ENCODE measurements around the gene CD9. TPM values are rescaled to one million over a fixed set of nuclear protein-coding genes. Genes with fewer than 3 reads are reported as not detected.

The CD9 gene
- total RNA-seq, 1 donor from 2014 or later: 120 TPM

DNA sequence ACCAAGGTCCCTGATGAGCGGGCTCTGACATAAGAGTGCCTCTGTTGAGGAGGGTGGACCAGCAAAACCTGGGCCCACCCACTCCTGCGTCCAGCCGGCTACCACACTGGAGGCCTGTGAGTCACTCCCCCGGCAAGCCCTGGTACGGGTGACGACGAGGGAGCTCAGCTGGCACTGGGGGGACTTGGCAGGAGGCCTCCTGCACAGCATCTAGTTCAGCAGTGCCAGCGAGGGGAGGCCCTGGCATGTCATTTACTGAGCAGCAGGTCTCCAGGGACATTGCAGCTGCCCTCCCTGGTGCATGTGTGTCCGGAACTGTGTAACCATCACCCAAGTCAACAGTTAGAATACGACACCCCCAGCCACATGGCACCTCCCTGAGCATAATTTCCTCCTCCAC, 24.4 kb downstream of the CD9 start:
- Mint-ChIP-seq H3K9me3 (no peaks in the 10 kb centered on the region), H3K4me1 (ENCODE audit: unreplicated experiment) (peaks cover 47% of the 10 kb centered on the region), H3K4me3 (no peak overlapping the region), H3K27ac (peak overlapping the region; percentile 61), H3K36me3 (peaks cover 38% of the 10 kb centered on the region), H3K27me3 (peaks cover 6% of the 10 kb centered on the region)
- TF ChIP-seq, protein P1, sequence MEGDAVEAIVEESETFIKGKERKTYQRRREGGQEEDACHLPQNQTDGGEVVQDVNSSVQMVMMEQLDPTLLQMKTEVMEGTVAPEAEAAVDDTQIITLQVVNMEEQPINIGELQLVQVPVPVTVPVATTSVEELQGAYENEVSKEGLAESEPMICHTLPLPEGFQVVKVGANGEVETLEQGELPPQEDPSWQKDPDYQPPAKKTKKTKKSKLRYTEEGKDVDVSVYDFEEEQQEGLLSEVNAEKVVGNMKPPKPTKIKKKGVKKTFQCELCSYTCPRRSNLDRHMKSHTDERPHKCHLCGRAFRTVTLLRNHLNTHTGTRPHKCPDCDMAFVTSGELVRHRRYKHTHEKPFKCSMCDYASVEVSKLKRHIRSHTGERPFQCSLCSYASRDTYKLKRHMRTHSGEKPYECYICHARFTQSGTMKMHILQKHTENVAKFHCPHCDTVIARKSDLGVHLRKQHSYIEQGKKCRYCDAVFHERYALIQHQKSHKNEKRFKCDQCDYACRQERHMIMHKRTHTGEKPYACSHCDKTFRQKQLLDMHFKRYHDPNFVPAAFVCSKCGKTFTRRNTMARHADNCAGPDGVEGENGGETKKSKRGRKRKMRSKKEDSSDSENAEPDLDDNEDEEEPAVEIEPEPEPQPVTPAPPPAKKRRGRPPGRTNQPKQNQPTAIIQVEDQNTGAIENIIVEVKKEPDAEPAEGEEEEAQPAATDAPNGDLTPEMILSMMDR (conservative IDR thresholded peaks at IDR 0.05): no peak
- no peak for DNase-seq (ENCODE audit: extremely low spot score, unreplicated experiment)

DNA sequence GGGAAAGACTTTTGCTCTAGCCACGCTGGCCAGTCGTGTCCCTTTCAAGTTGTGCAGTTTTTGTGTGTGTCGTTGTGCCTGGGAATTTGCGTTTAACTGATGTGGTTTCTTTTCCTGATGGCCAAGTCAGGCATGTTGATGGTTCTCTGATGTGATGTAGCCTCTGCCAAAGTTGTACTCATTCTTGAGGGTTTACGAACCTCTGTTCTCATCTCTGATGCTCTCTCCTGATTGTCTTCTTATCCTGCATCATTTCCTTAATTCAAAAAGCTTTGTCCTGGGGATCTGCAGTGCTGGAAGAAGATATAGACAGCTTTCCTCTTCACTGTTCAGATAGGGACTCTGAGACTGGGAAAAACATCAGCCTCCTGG, 25.4 kb downstream of the CD9 start:
- H3K36me3 Mint-ChIP-seq: peaks cover 30% of the 10 kb centered on the region
- peaks cover 46% of the 10 kb centered on the region for H3K4me1 Mint-ChIP-seq (ENCODE audit: unreplicated experiment)
- no peaks in the 10 kb centered on the region for H3K27me3 Mint-ChIP-seq
- H3K4me3 Mint-ChIP-seq: peak overlapping the region; percentile 29
- peak overlapping the region; percentile 95 for H3K27ac Mint-ChIP-seq
- DNase-seq (ENCODE audit: extremely low spot score, unreplicated experiment): no peak
- TF ChIP-seq, protein P1 (conservative IDR thresholded peaks at IDR 0.05): no peak
- H3K9me3 Mint-ChIP-seq: no peaks in the 10 kb centered on the region

DNA sequence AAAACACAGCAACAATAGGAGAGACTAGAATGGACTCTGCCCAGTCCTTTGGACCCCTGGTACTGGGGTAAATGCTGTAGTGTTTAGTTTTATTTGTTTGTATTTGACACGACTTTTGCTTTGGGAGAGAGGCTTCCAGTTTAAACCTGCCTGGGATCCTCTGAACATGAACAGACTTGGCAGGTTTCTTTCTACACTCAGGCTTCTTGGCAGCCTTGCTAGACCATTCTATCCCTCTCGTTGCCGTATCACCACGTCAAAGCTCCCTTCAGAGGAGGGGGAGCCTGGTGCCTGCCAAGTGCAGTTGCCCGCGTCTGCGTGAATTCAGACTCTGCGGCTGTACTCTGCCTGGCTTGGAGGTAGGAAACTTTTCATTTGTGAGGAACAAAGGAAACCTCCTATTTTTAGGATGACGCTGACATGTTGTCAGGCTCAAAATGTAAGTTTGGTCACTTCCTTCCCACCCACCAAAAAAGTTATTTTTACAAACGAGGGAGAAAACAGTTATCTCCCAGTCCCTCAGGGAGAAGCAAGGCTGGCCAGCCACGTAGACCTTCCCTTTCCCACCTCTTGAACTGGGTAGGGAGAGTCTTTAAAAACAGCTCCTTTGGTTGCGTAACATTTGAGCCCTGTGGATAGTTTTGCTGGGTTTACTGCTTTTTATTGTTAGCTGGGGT, 25.9 kb downstream of the CD9 start:
- TF ChIP-seq, protein P1 (conservative IDR thresholded peaks at IDR 0.05): no peak
- Mint-ChIP-seq H3K9me3 (no peaks in the 10 kb centered on the region), H3K27me3 (no peaks in the 10 kb centered on the region), H3K4me3 (peak overlapping the region; percentile 71), H3K36me3 (peaks cover 30% of the 10 kb centered on the region), H3K4me1 (ENCODE audit: unreplicated experiment) (peaks cover 47% of the 10 kb centered on the region), H3K27ac (peak overlapping the region; percentile 95)
- DNase-seq (ENCODE audit: extremely low spot score, unreplicated experiment): no peak

DNA sequence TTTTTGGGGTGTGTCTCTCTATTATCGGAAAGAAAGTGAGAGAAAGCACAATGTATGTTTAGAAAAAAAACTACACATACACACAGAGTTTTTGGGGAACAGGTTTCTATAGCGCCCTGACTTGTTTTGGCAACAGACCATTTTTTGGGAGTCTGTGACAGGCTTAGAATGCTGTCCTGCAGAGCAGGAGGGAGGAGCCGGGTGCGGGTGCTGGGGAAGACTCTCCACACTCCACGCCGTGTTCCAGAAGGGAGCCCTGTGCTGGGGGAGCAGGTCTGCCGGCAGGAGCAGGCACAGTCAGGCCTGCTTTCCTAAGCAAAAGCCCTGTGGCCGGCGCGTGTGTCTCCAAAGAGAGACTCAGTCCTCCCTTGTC, 26.5 kb downstream of the CD9 start:
- Mint-ChIP-seq H3K27me3 (no peaks in the 10 kb centered on the region), H3K4me3 (peak overlapping the region; percentile 71), H3K27ac (peak overlapping the region; percentile 95), H3K4me1 (ENCODE audit: unreplicated experiment) (peaks cover 49% of the 10 kb centered on the region), H3K36me3 (peaks cover 30% of the 10 kb centered on the region), H3K9me3 (no peaks in the 10 kb centered on the region)
- DNase-seq (ENCODE audit: extremely low spot score, unreplicated experiment): no peak
- TF ChIP-seq, protein P1 (conservative IDR thresholded peaks at IDR 0.05): no peak

DNA sequence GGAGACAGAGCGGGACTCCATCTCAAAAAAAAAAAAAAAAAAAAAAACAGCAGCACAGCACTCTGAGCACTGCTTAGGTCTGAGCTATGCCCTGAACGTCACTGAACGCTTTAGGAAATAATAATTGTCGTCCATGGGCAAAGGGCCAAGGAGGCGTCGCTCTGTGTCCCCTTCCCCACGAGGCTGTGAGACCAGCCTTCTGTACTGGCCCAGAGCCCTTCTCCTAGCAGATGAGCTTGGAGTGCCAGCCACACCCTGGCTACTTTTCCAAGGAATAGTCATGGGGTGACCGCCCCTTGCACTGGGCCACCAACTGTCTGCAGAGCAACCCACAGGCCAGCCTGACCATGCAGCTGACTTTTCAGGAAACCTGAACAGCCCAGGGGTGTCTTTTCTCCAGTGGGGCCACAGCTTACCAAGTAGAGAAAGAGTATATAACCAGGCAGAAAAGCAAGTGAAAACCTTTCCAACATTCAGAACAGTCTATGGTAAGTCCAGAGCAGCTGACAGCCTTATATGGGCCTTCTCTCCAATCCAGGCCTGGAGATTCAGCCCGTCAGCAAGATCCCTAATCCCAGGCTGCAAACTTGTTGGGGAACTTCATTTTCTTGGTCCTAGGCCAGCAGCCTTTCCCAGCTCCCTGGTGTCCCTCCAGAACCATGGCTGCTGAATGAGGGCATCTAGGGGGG, 28.5 kb downstream of the CD9 start:
- no peak for DNase-seq (ENCODE audit: extremely low spot score, unreplicated experiment)
- Mint-ChIP-seq H3K36me3 (peaks cover 30% of the 10 kb centered on the region), H3K9me3 (no peaks in the 10 kb centered on the region), H3K4me1 (ENCODE audit: unreplicated experiment) (peaks cover 55% of the 10 kb centered on the region), H3K27ac (peak overlapping the region; percentile 97), H3K27me3 (peaks cover 3% of the 10 kb centered on the region), H3K4me3 (peak overlapping the region; percentile 71)
- TF ChIP-seq, protein P1 (conservative IDR thresholded peaks at IDR 0.05): no peak

All from type B pancreatic cell (in vitro differentiated cells).